Inflammatory macrophage (primary cell): ENCODE data around the gene SLC27A2.

Experiments
- DNase-seq, 2 donors: peaks; one replicate each; pipeline ENCODE4 v3.0.0-alpha.2; 2020 to 2022

Gene SLC27A2

GRCh38 chr15:50192164-50192563 is 10.2 kb downstream of the SLC27A2 start:
- no peak for DNase-seq

GRCh38 chr15:50192926-50193620 is 11.1 kb downstream of the SLC27A2 start:
- DNase-seq: no peak

GRCh38 chr15:50202003-50202402 is 20.0 kb downstream of the SLC27A2 start:
- no peak for DNase-seq

GRCh38 chr15:50206020-50206419 is 24.0 kb downstream of the SLC27A2 start:
- DNase-seq: no peak

GRCh38 chr15:50209809-50210208 is 27.8 kb downstream of the SLC27A2 start:
- no peak for DNase-seq

- DNase-seq: no peak
These were observed 28.6 kb downstream of the SLC27A2 start for GRCh38 chr15:50210462-50211157.

GRCh38 chr15:50218291-50218690 is 36.3 kb downstream of the SLC27A2 start:
- no peak for DNase-seq

GRCh38 chr15:50218691-50219090 is 36.7 kb downstream of the SLC27A2 start:
- no peak for DNase-seq

GRCh38 chr15:50219820-50220219 is 37.8 kb downstream of the SLC27A2 start:
- no peak for DNase-seq

- DNase-seq: no peak
These were observed 40.2 kb downstream of the SLC27A2 start for GRCh38 chr15:50222181-50222580.

GRCh38 chr15:50224606-50225005 is 42.6 kb downstream of the SLC27A2 start:
- DNase-seq: no peak

- no peak for DNase-seq
These were observed 43.1 kb downstream of the SLC27A2 start for GRCh38 chr15:50225057-50225456.

GRCh38 chr15:50225938-50226337 is 43.9 kb downstream of the SLC27A2 start:
- no peak for DNase-seq

GRCh38 chr15:50227076-50227475 is 45.1 kb downstream of the SLC27A2 start:
- DNase-seq: no peak

GRCh38 chr15:50228866-50229265 is 46.9 kb downstream of the SLC27A2 start:
- no peak for DNase-seq

GRCh38 chr15:50229336-50229735 is 47.3 kb downstream of the SLC27A2 start:
- DNase-seq: no peak

GRCh38 chr15:50231761-50232160 is 49.8 kb downstream of the SLC27A2 start:
- no peak for DNase-seq

- no peak for DNase-seq
These were observed 50.8 kb downstream of the SLC27A2 start for GRCh38 chr15:50232791-50233190.

GRCh38 chr15:50233192-50233736 is 51.3 kb downstream of the SLC27A2 start:
- no peak for DNase-seq

GRCh38 chr15:50234764-50235163 is 52.8 kb downstream of the SLC27A2 start:
- DNase-seq: no peak

- no peak for DNase-seq
These were observed 53.8 kb downstream of the SLC27A2 start for GRCh38 chr15:50235794-50236193.

GRCh38 chr15:50236433-50236832 is 54.4 kb downstream of the SLC27A2 start:
- DNase-seq: no peak

- DNase-seq: no peak
These were observed 56.3 kb downstream of the SLC27A2 start for GRCh38 chr15:50238255-50238654.
